C4-2B (cell line): ENCODE data around the gene IGDCC3.

ENCODE experiments used
- CTCF ChIP-seq: fragments of 450-650 bp; conservative IDR thresholded peaks from 2 replicates; pipeline ENCODE4 v1.5.1; 2017; ENCODE audit warnings: mild to moderate bottlenecking
- ZFX ChIP-seq: fragments of 450-650 bp; IDR thresholded peaks from 2 replicates; pipeline ENCODE4 v1.6.1; 2017

- TF ChIP-seq CTCF (peak; percentile 91), ZFX (no peak)
These were observed 58.9 kb downstream of the IGDCC3 start for GRCh38 chr15:65318870-65319356.
